ENCODE measurements around the gene TMEM131L. TPM values are rescaled to one million over a fixed set of nuclear protein-coding genes. Genes with fewer than 3 reads are reported as not detected.
A peak's percentile ranks its signal among the peaks of the same experiment; 100 is the strongest.
"Not testable (repeated sequence)": the region's sequence is repeated elsewhere in the genome, so short reads cannot be mapped to it uniquely, and the experiment has no call there.

The TMEM131L gene
- total RNA-seq, 2 experiments from 2014 or later: 51.8 to 57.2 TPM

DNA sequence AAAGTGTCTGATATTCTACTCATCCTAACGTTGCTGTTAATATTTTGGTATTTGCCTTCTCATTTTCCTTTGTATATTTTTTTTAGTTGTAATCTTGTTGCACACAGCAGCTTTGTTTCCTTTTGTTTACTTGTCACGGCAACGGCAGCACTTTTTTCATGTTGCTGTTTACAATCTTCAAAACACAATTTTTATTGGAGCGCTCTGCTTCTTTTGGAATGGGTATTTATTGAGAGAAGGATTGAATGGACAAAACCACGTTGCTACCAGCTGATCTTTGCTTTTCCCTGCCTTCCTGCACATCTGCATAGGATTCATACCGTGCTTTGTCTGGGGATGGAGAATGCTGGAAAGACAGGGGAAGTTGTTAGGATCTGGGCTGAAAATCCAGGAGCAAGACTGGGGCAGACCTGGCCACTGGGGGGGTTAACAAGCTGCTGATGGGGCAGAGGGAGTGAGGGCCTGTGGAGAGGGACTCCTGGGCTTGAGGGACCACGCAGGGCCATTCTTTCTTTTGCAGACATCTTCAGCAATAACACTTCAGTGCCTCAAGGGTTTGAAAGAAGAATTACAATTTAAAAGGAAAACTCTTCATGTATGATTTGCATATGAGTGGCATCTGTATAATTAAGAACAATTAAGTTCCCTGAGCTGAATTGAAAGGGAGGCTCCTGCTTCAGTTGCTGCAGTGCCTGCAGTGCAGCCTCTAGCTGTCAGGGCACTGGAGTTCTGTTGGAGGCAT, 69.8 kb downstream of the TMEM131L start:
- no peak for DNase-seq
- H3K4me3 Mint-ChIP-seq: no peak overlapping the region
- peaks cover 40% of the 10 kb centered on the region for H3K4me1 Mint-ChIP-seq
- peak overlapping the region; percentile 62 for H3K27ac Mint-ChIP-seq
- no peak for ATAC-seq (ENCODE audit: low read depth)
- no peaks in the 10 kb centered on the region for H3K27me3 Mint-ChIP-seq
- peaks cover 28% of the 10 kb centered on the region for H3K36me3 Mint-ChIP-seq
- no peaks in the 10 kb centered on the region for H3K9me3 Mint-ChIP-seq
- POLR2A ChIA-PET: interaction anchor here (1.0 to 1.8 kb wide), 3 partner anchors 12 to 70 kb away, joined by 3 to 4 read pairs (median 4); partner anchors contain the start of gene TMEM131L

DNA sequence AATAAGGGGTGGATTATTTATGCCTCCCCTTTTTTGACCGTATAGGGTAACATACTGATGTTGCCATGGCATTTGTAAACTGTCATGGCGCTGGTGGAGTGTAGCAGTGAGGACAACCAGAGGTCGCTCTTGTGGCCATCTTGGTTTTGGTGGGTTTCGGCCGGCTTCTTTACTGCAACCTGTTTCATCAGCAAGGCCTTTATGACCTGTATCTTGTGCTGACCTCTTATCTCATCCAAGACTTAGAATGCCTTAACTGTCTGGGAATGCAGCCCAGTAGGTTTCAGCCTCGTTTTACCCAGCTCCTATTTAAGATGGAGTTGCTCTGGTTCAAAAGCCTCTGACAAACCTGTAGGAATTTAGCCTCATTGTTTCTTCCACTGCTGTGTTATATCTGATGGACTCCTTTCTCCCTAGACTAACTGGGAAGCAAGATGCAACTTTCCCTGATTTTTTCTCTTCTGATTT, 71.4 kb downstream of the TMEM131L start:
- peak overlapping the region; percentile 64 for H3K27ac Mint-ChIP-seq
- H3K4me1 Mint-ChIP-seq: peaks cover 44% of the 10 kb centered on the region
- H3K36me3 Mint-ChIP-seq: peaks cover 31% of the 10 kb centered on the region
- no peak for ATAC-seq (ENCODE audit: low read depth)
- H3K9me3 Mint-ChIP-seq: no peaks in the 10 kb centered on the region
- POLR2A ChIA-PET: no interaction called here
- no peak overlapping the region for H3K4me3 Mint-ChIP-seq
- DNase-seq: no peak
- no peaks in the 10 kb centered on the region for H3K27me3 Mint-ChIP-seq

DNA sequence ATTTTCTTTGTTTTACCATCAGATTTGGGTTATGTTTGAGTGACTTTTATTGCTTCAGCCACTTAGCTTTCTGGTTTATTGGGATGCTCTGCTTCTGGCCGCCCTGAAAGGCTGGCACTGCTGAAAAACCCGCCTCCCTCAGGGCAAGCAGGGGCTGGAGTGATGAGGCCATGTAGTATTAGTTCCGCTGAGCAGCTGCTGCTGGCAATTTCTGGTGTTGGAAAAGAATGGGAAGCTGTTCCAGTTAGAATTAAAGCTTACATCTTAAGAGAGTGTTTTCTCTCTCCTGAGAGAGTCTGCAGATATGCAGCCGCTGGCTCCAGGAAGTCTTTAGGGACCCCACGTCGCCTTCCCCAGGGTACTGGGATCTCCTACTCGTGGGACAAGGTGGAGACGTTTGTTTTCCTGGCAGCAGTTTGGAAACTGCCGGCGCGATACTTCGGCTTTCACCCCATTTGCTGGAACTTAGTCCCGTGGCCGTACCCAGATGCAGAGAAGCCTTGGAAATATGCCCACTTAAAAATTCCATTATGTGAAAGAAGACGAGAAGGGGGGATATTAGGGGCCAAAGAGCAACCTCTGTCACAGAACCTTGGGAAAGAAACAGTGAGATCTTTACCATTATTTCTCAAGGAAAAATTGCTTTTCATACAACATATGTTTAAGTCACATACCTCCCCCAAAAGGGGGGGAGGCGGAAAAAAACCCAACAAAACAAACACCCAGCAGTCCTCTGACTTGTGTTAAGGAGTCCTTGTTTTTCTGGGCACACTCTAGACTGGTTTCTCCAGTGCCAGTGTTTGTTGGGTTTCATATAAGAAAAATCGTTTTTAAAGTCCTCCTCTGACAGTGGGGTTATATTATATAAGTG, 72.6 kb downstream of the TMEM131L start:
- Mint-ChIP-seq H3K4me1 (peaks cover 45% of the 10 kb centered on the region), H3K4me3 (no peak overlapping the region), H3K27me3 (no peaks in the 10 kb centered on the region), H3K36me3 (peaks cover 30% of the 10 kb centered on the region), H3K9me3 (no peaks in the 10 kb centered on the region), H3K27ac (no peak overlapping the region)
- DNase-seq (no peak), ATAC-seq (ENCODE audit: low read depth) (no peak)
- POLR2A ChIA-PET: no interaction called here

DNA sequence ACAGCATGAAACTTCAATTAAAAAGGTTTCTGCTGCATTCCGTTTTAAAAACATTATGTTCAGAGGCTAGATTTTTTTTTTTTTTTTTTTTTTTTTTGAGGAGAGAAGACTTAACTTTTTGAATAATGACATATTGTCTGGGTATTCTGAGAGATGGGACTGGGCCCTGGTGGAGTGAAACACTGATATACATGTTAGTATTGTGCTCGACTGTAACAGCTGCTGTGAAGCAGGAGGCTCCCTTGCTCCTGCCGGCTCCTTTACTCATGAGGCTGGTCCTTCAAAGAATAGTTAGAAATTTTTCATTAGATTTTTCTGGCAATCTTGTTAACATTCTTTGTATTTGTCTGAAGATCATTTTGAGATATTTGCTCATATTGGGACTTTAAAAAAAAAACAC, 73.3 kb downstream of the TMEM131L start:
- no peak for ATAC-seq (ENCODE audit: low read depth)
- no peak overlapping the region for H3K4me3 Mint-ChIP-seq
- H3K27ac Mint-ChIP-seq: no peak overlapping the region
- POLR2A ChIA-PET: no interaction called here
- no peaks in the 10 kb centered on the region for H3K9me3 Mint-ChIP-seq
- H3K4me1 Mint-ChIP-seq: peaks cover 43% of the 10 kb centered on the region
- H3K36me3 Mint-ChIP-seq: peaks cover 28% of the 10 kb centered on the region
- no peak for DNase-seq
- no peaks in the 10 kb centered on the region for H3K27me3 Mint-ChIP-seq

DNA sequence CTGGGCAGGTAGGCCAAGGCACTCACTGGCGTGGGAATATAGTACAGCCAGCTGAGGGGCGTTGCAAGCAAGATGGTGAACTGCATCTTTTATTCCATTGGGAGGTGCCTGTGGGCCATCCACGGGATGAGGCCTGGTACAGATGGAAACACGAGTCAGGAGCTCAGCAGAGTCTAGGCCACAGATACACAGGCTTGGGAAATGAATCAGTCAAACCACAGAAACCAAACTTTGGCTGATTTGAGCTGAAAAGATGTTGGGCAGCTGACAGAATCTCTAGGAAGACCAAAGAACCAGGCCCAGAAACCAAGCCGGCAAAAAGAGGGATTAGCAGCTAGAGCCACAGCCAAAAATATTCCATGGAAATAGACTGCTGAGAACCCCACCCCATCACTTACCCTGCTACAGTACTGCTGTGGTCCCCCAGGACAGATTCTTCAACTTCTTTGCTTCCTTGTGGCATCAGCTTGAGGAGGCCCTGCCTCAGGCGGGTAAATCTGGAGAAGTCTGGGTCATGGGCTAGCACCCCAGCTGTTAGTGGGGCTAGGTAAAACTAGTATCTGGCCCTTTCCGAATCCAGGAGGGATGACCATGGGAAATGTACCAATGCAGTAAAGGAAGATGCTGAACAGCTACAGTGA, 75.4 kb downstream of the TMEM131L start:
- H3K36me3 Mint-ChIP-seq: peaks cover 17% of the 10 kb centered on the region
- no peaks in the 10 kb centered on the region for H3K27me3 Mint-ChIP-seq
- POLR2A ChIA-PET: interaction anchor here (0.6 to 1.1 kb wide), 3 partner anchors 11 to 148 kb away, joined by 3 to 4 read pairs (median 3); no protein-coding TSS in a partner anchor
- ATAC-seq (ENCODE audit: low read depth) (peak; percentile 56), DNase-seq (no peak)
- peaks cover 30% of the 10 kb centered on the region for H3K4me1 Mint-ChIP-seq
- no peaks in the 10 kb centered on the region for H3K9me3 Mint-ChIP-seq
- peak overlapping the region; percentile 46 for H3K27ac Mint-ChIP-seq
- peak overlapping the region; percentile 24 for H3K4me3 Mint-ChIP-seq

DNA sequence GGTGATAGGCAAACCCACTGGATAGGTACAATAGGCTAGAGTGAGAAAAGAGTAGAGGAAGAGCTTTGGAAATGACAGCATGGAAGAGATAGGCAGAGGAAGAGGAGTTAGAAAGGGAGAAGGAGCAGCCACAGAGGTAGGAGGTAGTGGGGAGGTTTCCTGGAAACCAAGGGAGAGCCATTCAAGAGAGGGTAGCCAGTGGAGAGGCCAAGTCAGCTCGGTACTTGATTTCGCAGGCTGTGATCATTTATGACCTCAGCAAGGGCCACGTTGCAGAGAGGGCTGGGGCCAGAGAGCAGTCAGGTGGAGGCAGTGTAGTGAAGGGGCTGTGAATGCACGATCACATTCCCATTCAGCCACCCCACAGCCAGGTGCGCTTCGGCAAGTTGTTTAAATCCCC, 76.0 kb downstream of the TMEM131L start:
- no peak overlapping the region for H3K4me3 Mint-ChIP-seq
- H3K9me3 Mint-ChIP-seq: no peaks in the 10 kb centered on the region
- DNase-seq: no peak
- H3K27me3 Mint-ChIP-seq: no peaks in the 10 kb centered on the region
- no peak for ATAC-seq (ENCODE audit: low read depth)
- H3K4me1 Mint-ChIP-seq: peaks cover 26% of the 10 kb centered on the region
- H3K36me3 Mint-ChIP-seq: peaks cover 12% of the 10 kb centered on the region
- peak overlapping the region; percentile 3 for H3K27ac Mint-ChIP-seq
- POLR2A ChIA-PET: interaction anchor here (0.8 to 1.1 kb wide), 2 partner anchors 12 to 20 kb away, joined by 3 to 4 read pairs; no protein-coding TSS in a partner anchor

DNA sequence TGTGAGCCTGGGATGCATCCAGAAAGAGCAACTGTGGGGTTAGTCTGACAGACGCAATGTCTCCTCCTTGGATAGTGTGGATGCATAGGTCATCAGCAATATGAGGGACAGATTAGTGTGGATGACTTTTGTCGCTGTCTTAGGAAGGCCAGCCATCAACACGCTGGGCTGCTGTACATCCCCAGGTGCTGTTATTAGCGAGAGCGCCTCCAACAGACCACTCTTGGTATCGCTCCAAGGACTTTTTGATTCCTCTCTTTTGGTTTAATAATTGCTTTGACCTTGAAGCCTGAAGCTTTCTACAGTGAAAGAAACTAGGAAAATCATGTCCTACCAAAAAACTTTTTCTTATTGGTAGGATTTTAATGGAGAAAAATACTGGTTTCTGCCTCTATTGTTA, 76.7 kb downstream of the TMEM131L start:
- H3K9me3 Mint-ChIP-seq: no peaks in the 10 kb centered on the region
- peaks cover 25% of the 10 kb centered on the region for H3K4me1 Mint-ChIP-seq
- no peak overlapping the region for H3K4me3 Mint-ChIP-seq
- peaks cover 12% of the 10 kb centered on the region for H3K36me3 Mint-ChIP-seq
- DNase-seq: no peak
- POLR2A ChIA-PET: no interaction called here
- no peaks in the 10 kb centered on the region for H3K27me3 Mint-ChIP-seq
- H3K27ac Mint-ChIP-seq: no peak overlapping the region
- ATAC-seq (ENCODE audit: low read depth): no peak

DNA sequence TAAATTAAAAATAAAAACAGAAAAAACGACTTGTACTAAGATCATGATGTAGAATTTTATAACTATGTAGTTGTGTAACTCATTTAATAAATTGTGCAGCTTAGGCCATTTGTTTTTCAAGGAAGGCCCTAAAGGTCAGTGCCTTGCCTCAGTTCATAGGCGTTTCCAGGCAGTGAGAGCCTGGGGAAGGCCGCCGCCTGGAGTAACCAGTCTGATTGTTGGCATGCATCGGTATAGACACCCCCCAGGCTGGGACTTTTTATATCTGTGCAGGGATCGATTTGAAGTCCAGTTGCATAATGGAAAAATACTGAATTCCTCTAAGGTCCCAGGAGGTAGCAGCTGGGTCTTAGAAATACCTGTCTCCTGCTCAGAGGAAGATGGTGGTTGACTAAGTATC, 77.2 kb downstream of the TMEM131L start:
- H3K4me1 Mint-ChIP-seq: peaks cover 23% of the 10 kb centered on the region
- H3K4me3 Mint-ChIP-seq: no peak overlapping the region
- no peaks in the 10 kb centered on the region for H3K27me3 Mint-ChIP-seq
- DNase-seq (no peak), ATAC-seq (ENCODE audit: low read depth) (no peak)
- no peaks in the 10 kb centered on the region for H3K9me3 Mint-ChIP-seq
- H3K27ac Mint-ChIP-seq: no peak overlapping the region
- H3K36me3 Mint-ChIP-seq: peaks cover 12% of the 10 kb centered on the region
- POLR2A ChIA-PET: no interaction called here

DNA sequence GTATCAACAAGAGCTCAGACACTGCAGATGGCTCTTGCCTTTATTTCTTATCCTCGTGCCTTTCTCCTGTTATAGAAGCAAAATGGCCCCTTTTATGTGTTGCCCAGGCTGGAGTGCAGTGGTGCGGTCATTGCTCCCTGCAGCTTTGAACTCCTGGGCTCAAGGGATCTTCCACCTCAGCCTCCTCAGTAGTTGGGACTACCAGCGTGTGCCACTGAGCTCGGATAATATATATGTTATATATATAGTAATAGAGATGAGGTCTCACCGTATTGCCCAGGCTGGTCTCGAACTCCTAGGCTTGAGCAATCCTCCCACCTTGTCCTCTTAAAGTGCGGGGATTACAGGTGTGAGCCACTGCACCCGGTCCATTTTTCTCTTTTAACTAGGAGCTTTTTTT, 79.7 kb downstream of the TMEM131L start:
- no peaks in the 10 kb centered on the region for H3K27me3 Mint-ChIP-seq
- peaks cover 12% of the 10 kb centered on the region for H3K36me3 Mint-ChIP-seq
- H3K4me1 Mint-ChIP-seq: peaks cover 21% of the 10 kb centered on the region
- POLR2A ChIA-PET: interaction anchor here (0.7 kb wide), 1 partner anchor 81 kb away, joined by 3 read pairs; no protein-coding TSS in a partner anchor
- ATAC-seq (ENCODE audit: low read depth) (no peak), DNase-seq (no peak)
- H3K9me3 Mint-ChIP-seq: no peaks in the 10 kb centered on the region
- H3K27ac Mint-ChIP-seq: no peak overlapping the region
- H3K4me3 Mint-ChIP-seq: no peak overlapping the region

DNA sequence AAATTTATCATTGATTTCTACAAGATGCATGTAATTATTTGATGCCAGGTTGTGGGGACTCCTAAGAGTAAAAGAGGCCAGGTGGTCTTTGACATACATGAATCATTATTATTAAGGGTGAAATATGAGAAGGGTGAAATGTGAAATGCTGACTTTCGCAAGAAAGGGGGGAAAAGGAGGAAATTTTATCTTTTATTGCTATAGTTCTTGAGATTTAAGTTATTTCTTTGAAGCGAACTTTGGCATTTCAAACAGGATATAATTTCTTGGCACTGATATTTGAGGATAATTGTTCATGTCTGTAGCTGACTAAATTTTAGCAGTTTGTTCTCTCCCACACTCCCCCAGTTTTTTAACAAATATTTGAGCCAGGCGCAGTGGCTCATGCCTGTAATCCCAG, 80.1 kb downstream of the TMEM131L start:
- H3K4me3 Mint-ChIP-seq: no peak overlapping the region
- peaks cover 14% of the 10 kb centered on the region for H3K36me3 Mint-ChIP-seq
- DNase-seq: no peak
- H3K4me1 Mint-ChIP-seq: peaks cover 16% of the 10 kb centered on the region
- no peaks in the 10 kb centered on the region for H3K9me3 Mint-ChIP-seq
- ATAC-seq (ENCODE audit: low read depth): no peak
- no peak overlapping the region for H3K27ac Mint-ChIP-seq
- H3K27me3 Mint-ChIP-seq: no peaks in the 10 kb centered on the region
- POLR2A ChIA-PET: no interaction called here

DNA sequence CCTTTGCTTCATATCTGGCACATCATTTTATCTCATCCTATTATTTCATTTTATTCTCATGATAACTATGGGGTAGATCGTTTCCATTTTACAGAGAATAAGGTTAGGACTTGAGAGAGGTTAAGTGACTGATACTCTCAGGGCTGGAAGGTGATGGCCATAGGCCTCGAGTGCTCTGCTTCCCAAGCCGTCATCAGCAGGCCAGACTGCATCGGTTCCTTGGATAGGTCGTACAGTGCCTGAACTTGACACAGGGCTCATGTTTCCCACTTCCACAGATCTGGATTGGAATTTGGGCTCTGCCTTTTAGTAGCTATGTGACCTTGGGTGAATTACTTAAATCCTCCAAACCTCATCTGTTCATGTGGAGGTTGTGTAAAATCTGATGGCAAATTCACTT, 81.4 kb downstream of the TMEM131L start:
- Mint-ChIP-seq H3K9me3 (no peaks in the 10 kb centered on the region), H3K4me3 (no peak overlapping the region), H3K4me1 (peaks cover 6% of the 10 kb centered on the region), H3K36me3 (peaks cover 10% of the 10 kb centered on the region), H3K27me3 (no peaks in the 10 kb centered on the region), H3K27ac (no peak overlapping the region)
- DNase-seq (no peak), ATAC-seq (ENCODE audit: low read depth) (no peak)
- POLR2A ChIA-PET: no interaction called here

DNA sequence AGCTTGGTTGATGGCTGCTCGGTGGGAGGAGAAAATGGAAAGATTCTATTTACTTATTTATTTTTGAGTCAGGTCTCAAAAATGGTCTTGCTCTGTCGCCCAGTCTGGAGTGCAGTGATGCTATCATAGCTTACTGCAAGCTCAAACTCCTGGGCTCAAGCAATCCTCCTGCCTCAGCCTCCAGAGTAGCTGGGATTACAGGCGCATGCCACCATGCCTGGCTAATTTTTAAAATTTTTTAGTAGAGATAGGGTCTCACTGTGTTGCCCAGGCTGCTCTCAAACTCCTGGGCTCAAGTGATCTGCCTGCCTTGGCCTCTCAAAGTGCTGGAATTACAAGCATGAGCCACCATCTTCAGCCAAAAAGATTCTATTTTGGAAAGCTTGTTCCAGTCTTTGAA, 82.7 kb downstream of the TMEM131L start:
- POLR2A ChIA-PET: interaction anchor here (0.6 kb wide), 1 partner anchor 189 kb away, joined by 4 read pairs; no protein-coding TSS in a partner anchor
- peaks cover 12% of the 10 kb centered on the region for H3K36me3 Mint-ChIP-seq
- not testable (repeated sequence) for H3K4me3 Mint-ChIP-seq; ATAC-seq (ENCODE audit: low read depth); H3K27ac Mint-ChIP-seq; H3K27me3 Mint-ChIP-seq; H3K4me1 Mint-ChIP-seq; H3K9me3 Mint-ChIP-seq; DNase-seq

DNA sequence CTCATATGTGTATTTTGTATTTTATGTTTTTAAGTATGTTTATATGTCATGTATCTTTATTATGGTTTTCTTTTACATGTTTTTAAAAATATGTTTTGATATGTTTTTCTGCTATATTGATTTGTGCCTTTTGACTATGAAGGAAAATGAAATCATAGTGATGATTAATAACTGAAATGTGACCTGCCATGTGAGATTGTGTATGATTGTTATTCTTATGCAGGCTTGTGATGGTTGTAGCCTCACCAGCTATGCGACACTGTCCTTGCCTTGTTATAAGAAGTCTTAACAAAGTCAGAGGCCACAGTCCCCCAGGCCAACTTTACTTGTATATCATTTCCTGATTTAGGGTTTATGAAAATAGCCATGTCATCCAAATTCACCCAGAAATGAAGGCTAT, 83.2 kb downstream of the TMEM131L start:
- ATAC-seq (ENCODE audit: low read depth): no peak
- H3K36me3 Mint-ChIP-seq: peaks cover 11% of the 10 kb centered on the region
- POLR2A ChIA-PET: interaction anchor here (0.6 kb wide), 1 partner anchor 190 kb away, joined by 4 read pairs; no protein-coding TSS in a partner anchor
- no peaks in the 10 kb centered on the region for H3K27me3 Mint-ChIP-seq
- no peaks in the 10 kb centered on the region for H3K9me3 Mint-ChIP-seq
- no peak for DNase-seq
- H3K4me3 Mint-ChIP-seq: no peak overlapping the region
- peaks cover 6% of the 10 kb centered on the region for H3K4me1 Mint-ChIP-seq
- no peak overlapping the region for H3K27ac Mint-ChIP-seq
